Left lung (tissue), 10 donors: ENCODE results near the gene PTPRN2. TPM values are rescaled to one million over a fixed set of nuclear protein-coding genes. Genes with fewer than 3 reads are reported as not detected.
"Not testable (repeated sequence)": the region's sequence is repeated elsewhere in the genome, so short reads cannot be mapped to it uniquely, and the experiment has no call there.

ENCODE experiments used
- ATAC-seq: fragments of 200-7000 bp; cut with Tn5 transposase; one replicate; pipeline ENCODE4 v1.9.1; 2020; ENCODE audit warnings: moderate library complexity
- DNase-seq, 4 donors: peaks; one replicate each; pipeline ENCODE4 v3.0.0-alpha.2; 2013 to 2020
- H3K27ac ChIP-seq, 2 donors: fragments of 200-600 bp; sonication (generic) in 1 of 2; one replicate each; pipeline versions ENCODE4 v1.5.0 to v1.8.0; 2020 to 2021
- H3K27me3 ChIP-seq, 2 donors: fragments of 200-600 bp; sonication (generic) in 1 of 2; one replicate each; pipeline versions ENCODE4 v1.5.0 to v1.8.0; 2020 to 2021
- H3K36me3 ChIP-seq, 2 donors: fragments of 200-600 bp; sonication (generic) in 1 of 2; one replicate each; pipeline versions ENCODE4 v1.5.0 to v1.8.0; 2020 to 2021
- H3K4me1 ChIP-seq, 2 donors: fragments of 200-600 bp; one replicate each; pipeline ENCODE4 v1.8.0; 2021
- H3K4me3 ChIP-seq, 2 donors: fragments of 200-600 bp; sonication (generic) in 1 of 2; one replicate each; pipeline versions ENCODE4 v1.5.0 to v1.8.0; 2020 to 2021; ENCODE audit warnings: mild to moderate bottlenecking in 1 of 2
- H3K9me3 ChIP-seq, 2 donors: fragments of 200-600 bp; sonication (generic) in 1 of 2; one replicate each; pipeline versions ENCODE4 v1.5.0 to v1.8.0; 2020 to 2021
- intact Hi-C, 2 donors: fragments of 100-400 bp; cut with DNase I; formaldehyde crosslinking; loops; one replicate each; pipeline versions ENCODE4 v1.11.2 to v1.14.2; 2022
- polyA plus RNA-seq, 6 donors: library from polyadenylated mRNA; unstranded; fragments of 120-200 nt; gene quantifications; one replicate each; pipeline ENCODE4 v1.2.1, GENCODE V29; 2013; ENCODE audit not compliant: insufficient read length in 6 of 6
- total RNA-seq, 2 donors: library from RNA; stranded (reverse); fragmentation: NEBNext Ultra II Directional; extraction: Animal tissue kit (Norgen Biotek cat#: 25700); gene quantifications; one replicate each; pipeline ENCODE4 v1.2.1, GENCODE V29; 2021
- TF ChIP-seq, protein P1 (sequence below), 2 donors: fragments of 200-600 bp; sonication (generic) in 1 of 2; IDR thresholded peaks; one replicate each; pipeline versions ENCODE4 v1.5.0 to v1.8.0; 2021; ENCODE audit warnings: antibody characterized with exemption in 2 of 2
- donor health status: DM: no; HTN: yes; CAD: no.
- donor health status: DM: no; HTN: no; CAD: no.

Gene PTPRN2
- total and polyA plus RNA-seq, 8 donors: 4.0 to 7.8 (median 6.8) TPM

DNA sequence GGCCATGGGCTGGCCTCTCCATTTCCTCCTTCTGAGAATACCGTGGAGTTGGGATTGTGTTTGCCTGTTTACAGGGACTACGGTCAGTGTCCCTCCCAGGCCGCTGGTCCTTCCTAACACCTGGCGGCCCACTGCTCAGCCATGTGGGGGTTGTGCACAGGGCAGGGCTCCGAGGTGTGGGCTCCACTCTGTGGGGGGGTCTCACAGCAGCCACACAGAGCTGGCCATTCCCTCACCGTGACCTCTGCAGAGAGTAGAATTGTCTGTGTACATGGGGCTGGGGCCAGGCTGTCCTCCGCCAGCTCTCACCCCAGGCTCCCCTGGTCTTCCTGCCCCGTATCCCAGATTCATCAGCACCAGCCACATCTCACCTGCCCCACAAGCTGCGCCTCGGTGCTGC, 60.1 kb downstream of the PTPRN2 start:
- Histone ChIP-seq H3K36me3 (no peaks in the 10 kb centered on the region), H3K9me3 (no peaks in the 10 kb centered on the region), H3K4me1 (no peaks in the 10 kb centered on the region), H3K27me3 (peaks cover 0 to 9% of the 10 kb centered on the region in 2 donors), H3K4me3 (no peak overlapping the region), H3K27ac (no peak overlapping the region)
- DNase-seq (no peak), ATAC-seq (no peak)
- TF ChIP-seq, protein P1, sequence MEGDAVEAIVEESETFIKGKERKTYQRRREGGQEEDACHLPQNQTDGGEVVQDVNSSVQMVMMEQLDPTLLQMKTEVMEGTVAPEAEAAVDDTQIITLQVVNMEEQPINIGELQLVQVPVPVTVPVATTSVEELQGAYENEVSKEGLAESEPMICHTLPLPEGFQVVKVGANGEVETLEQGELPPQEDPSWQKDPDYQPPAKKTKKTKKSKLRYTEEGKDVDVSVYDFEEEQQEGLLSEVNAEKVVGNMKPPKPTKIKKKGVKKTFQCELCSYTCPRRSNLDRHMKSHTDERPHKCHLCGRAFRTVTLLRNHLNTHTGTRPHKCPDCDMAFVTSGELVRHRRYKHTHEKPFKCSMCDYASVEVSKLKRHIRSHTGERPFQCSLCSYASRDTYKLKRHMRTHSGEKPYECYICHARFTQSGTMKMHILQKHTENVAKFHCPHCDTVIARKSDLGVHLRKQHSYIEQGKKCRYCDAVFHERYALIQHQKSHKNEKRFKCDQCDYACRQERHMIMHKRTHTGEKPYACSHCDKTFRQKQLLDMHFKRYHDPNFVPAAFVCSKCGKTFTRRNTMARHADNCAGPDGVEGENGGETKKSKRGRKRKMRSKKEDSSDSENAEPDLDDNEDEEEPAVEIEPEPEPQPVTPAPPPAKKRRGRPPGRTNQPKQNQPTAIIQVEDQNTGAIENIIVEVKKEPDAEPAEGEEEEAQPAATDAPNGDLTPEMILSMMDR (IDR thresholded peaks at IDR 0.05): no peak
- intact Hi-C loops: no loop called here

DNA sequence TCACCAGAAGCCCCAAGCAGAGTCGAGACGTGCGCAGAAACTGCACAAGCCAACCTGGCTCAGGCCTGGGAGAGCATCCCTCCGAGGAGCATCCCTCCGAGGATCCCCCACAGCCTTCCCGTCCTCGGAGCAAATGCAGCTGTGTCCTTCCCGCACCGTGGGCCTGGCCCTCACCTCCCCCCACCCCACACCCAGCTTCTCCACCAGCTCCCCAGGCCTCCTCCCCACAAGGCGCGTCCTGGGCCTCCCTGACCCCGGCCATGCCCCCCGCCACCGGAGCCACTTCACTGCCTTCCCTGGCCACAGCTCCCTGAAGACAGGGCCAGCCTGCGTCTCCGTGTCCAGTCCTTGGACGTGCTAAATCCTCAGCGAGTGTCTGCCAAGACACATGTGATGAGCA, 60.6 kb downstream of the PTPRN2 start:
- intact Hi-C loops: no loop called here

DNA sequence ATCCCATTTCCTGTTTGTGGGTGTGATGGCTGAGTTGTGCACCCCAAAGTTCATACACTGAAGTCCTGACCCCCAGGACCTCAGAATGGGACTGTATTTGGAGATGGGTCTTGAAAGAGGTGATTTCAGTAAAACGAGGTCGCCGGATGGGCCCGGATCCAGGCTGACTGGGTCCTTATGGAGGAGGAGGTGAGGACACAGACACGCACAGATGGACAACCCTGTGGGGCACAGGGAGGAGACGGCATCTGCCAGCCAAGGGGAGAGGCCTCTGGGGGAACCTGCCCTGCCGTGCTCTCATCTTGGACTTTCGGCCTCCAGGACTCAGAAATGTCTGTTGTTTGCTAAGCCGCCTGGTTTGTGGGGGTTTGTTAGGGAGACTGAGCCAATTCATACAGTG, 61.1 kb downstream of the PTPRN2 start:
- no peak overlapping the region for H3K4me3 ChIP-seq
- DNase-seq: peak in 1 of 4 donors; percentile 72
- intact Hi-C loops: no loop called here
- no peaks in the 10 kb centered on the region for H3K36me3 ChIP-seq
- no peaks in the 10 kb centered on the region for H3K4me1 ChIP-seq
- H3K27me3 ChIP-seq: peaks cover 0 to 9% of the 10 kb centered on the region in 2 donors
- no peak overlapping the region for H3K27ac ChIP-seq
- ATAC-seq: no peak
- H3K9me3 ChIP-seq: no peaks in the 10 kb centered on the region
- TF ChIP-seq, protein P1 (IDR thresholded peaks at IDR 0.05): no peak

More for the DNA sequence above, 60.6 kb downstream of the PTPRN2 start:
- H3K4me1 ChIP-seq: no peaks in the 10 kb centered on the region
- H3K27ac ChIP-seq: no peak overlapping the region
- no peak overlapping the region for H3K4me3 ChIP-seq
- ATAC-seq: no peak
- TF ChIP-seq, protein P1 (IDR thresholded peaks at IDR 0.05): no peak
- H3K27me3 ChIP-seq: peaks cover 0 to 9% of the 10 kb centered on the region in 2 donors
- peak in 1 of 4 donors; percentile 68 for DNase-seq
- no peaks in the 10 kb centered on the region for H3K36me3 ChIP-seq
- H3K9me3 ChIP-seq: no peaks in the 10 kb centered on the region

DNA sequence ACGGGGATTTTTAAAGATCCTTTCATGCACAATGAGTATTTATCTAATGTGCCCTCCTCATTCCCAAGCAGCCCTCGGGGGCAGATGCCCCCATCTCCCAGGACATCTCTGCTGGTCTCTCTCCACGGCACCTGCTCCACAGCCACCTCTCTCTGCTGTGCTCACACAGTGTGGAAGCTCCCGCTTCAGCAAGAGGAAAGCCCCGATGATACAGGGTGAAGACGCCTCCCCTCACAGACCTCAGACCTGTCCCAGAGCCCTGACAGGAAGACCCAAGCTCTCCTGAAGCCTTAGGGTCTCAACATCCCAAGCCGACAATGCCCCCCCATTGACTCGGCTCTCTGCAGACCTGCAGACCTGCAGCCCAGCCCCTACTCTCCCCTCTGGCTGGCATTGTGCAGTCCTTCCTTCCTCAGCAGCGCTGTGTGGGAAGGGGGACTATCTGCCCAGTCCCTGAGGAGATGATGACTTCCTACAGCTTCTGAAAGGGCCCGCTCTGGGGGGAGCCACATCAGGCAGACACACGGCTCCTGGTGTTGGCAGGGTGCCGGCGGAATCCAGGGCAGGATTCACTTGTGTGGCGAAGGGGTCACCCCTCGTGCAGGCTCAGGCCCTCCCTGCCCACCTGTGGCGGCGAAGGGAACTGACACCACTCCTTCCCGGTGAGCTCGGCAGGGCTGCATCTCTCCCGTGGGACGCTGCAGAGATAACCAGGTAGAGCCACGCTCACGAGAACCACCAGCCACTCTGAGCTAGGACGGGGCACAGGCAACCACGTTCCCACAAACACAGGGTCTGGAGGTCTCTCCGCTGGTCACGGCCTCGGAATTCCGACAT, 61.8 kb downstream of the PTPRN2 start:
- Histone ChIP-seq H3K27ac (no peak overlapping the region), H3K4me3 (no peak overlapping the region), H3K4me1 (no peaks in the 10 kb centered on the region), H3K9me3 (no peaks in the 10 kb centered on the region), H3K36me3 (no peaks in the 10 kb centered on the region), H3K27me3 (peaks cover 0 to 9% of the 10 kb centered on the region in 2 donors)
- ATAC-seq: no peak
- intact Hi-C loops: no loop called here
- peak in 1 of 4 donors; percentile 77 for DNase-seq
- TF ChIP-seq, protein P1 (IDR thresholded peaks at IDR 0.05): no peak

DNA sequence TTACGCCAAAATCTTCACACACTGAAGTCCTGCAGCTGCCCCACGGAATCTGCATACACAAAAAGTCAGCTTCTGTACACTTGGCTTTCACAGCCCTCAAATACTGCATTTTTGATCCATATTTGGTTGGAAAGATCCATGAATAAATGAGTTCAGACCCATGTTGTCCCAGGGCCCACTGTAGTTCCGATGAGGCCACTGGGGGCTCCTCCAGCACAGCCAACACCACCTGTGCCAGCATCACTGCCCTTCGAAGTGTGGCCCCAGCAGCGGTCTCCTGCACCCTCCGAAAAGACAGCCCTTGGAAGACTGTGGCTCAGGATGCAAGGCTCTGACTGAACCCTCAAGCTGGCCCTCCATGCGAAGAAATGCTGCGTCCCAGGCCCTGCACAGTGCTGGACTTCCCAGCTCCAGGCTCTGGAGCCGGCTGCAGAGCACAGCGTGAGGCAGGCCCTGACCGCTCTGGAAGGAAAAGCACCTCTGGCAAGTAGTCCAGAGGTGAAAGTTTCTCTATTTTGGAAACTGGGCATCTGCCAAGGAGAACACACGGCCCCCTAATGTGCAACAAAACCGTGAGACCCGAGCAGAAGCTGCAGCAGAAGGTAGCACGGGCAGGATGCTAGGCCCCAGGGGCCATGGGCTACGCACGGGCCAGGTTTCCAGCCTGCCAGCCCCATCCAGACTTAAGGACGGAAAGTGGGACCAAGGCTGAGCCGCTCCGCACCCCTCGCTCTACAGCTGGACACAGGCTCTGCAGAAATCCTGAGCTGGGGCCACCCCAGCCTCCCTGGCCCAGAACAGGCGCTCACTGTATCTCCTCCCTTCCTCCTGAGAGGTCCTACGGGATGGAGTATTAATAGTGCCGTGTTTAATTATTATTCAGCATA, 62.6 kb downstream of the PTPRN2 start:
- Histone ChIP-seq H3K9me3 (no peaks in the 10 kb centered on the region), H3K36me3 (no peaks in the 10 kb centered on the region), H3K27me3 (peaks cover 0 to 9% of the 10 kb centered on the region in 2 donors), H3K4me1 (no peaks in the 10 kb centered on the region), H3K27ac (no peak overlapping the region), H3K4me3 (no peak overlapping the region)
- intact Hi-C loops: no loop called here
- DNase-seq: peak in 1 of 4 donors; percentile 51
- TF ChIP-seq, protein P1 (IDR thresholded peaks at IDR 0.05): no peak
- ATAC-seq: no peak

DNA sequence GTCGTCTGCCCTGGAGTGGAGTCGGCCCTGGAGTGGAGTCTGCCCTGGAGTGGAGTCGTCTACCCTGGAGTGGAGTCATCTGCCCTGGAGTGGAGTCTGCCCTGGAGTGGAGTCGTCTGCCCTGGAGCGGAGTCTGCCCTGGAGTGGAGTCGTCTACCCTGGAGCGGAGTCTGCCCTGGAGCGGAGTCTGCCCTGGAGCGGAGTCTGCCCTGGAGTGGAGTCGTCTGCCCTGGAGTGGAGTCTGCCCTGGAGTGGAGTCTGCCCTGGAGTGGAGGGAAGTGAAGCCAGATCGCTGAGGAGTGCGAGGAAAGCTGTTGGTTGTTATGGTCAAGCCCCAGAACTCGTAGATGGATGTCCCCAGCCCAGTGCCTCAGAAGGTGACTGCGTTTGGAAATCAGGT, 63.3 kb downstream of the PTPRN2 start:
- H3K27ac ChIP-seq, H3K36me3 ChIP-seq, ATAC-seq, H3K27me3 ChIP-seq, H3K9me3 ChIP-seq, intact Hi-C loops, H3K4me3 ChIP-seq, H3K4me1 ChIP-seq: not testable (repeated sequence)
- peak in 2 of 4 donors; percentile 28 to 61 for DNase-seq

DNA sequence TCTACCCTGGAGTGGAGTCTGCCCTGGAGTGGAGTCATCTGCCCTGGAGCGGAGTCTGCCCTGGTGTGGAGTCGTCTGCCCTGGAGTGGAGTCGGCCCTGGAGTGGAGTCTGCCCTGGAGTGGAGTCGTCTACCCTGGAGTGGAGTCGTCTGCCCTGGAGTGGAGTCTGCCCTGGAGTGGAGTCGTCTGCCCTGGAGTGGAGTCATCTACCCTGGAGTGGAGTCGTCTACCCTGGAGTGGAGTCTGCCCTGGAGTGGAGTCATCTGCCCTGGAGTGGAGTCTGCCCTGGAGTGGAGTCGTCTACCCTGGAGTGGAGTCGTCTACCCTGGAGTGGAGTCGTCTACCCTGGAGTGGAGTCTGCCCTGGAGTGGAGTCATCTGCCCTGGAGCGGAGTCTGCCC, 63.7 kb downstream of the PTPRN2 start:
- H3K27me3 ChIP-seq, H3K4me3 ChIP-seq, DNase-seq, ATAC-seq, H3K9me3 ChIP-seq, H3K4me1 ChIP-seq, H3K27ac ChIP-seq, intact Hi-C loops, H3K36me3 ChIP-seq: not testable (repeated sequence)
